ENCODE results near the gene ASB2.

The ASB2 gene

GRCh38 chr14:94000267-94000666 lies 23.9 kb upstream of the ASB2 start:
- no peak for DNase-seq

- no peak for DNase-seq
Measured at GRCh38 chr14:93999573-93999972, 23.2 kb upstream of the ASB2 start.

GRCh38 chr14:93998871-93999403 lies 22.6 kb upstream of the ASB2 start:
- no peak for DNase-seq

- DNase-seq: no peak
Measured at GRCh38 chr14:93997916-93998870, 21.8 kb upstream of the ASB2 start.

GRCh38 chr14:93997082-93997481 lies 20.7 kb upstream of the ASB2 start, which contains the start of gene CCDC197:
CCDC197 (plus strand) TSS chr14:93997301; CDS start chr14:93998132, 831 bp downstream.
- DNase-seq: no peak

- no peak for DNase-seq
Measured at GRCh38 chr14:93996130-93996695, 19.8 kb upstream of the ASB2 start.

- DNase-seq: no peak
Measured at GRCh38 chr14:93994919-93995682, 18.7 kb upstream of the ASB2 start.

- DNase-seq: no peak
Measured at GRCh38 chr14:93993382-93993781, 17.0 kb upstream of the ASB2 start.

- DNase-seq: no peak
Measured at GRCh38 chr14:93991649-93992048, 15.3 kb upstream of the ASB2 start.

- no peak for DNase-seq
Measured at GRCh38 chr14:93991212-93991611, 14.8 kb upstream of the ASB2 start.

GRCh38 chr14:93989939-93990338 lies 13.6 kb upstream of the ASB2 start:
- no peak for DNase-seq

- no peak for DNase-seq
Measured at GRCh38 chr14:93987815-93988476, 11.6 kb upstream of the ASB2 start.

- DNase-seq: no peak
Measured at GRCh38 chr14:93987376-93987775, 11.0 kb upstream of the ASB2 start.

GRCh38 chr14:93986955-93987354 lies 10.6 kb upstream of the ASB2 start:
- no peak for DNase-seq

GRCh38 chr14:93984987-93985410 lies 8.6 kb upstream of the ASB2 start:
- DNase-seq: no peak

GRCh38 chr14:93984070-93984469 lies 7.7 kb upstream of the ASB2 start:
- DNase-seq: no peak

- DNase-seq: no peak
Measured at GRCh38 chr14:93982230-93983007, 6.0 kb upstream of the ASB2 start.

- no peak for DNase-seq
Measured at GRCh38 chr14:93981316-93982229, 5.2 kb upstream of the ASB2 start.

GRCh38 chr14:93980456-93981201 lies 4.3 kb upstream of the ASB2 start:
- DNase-seq: no peak

- no peak for DNase-seq
Measured at GRCh38 chr14:93978735-93979134, 2.4 kb upstream of the ASB2 start.
